Measurements from ENCODE around the gene TMPRSS11D.

TMPRSS11D gene

DNA sequence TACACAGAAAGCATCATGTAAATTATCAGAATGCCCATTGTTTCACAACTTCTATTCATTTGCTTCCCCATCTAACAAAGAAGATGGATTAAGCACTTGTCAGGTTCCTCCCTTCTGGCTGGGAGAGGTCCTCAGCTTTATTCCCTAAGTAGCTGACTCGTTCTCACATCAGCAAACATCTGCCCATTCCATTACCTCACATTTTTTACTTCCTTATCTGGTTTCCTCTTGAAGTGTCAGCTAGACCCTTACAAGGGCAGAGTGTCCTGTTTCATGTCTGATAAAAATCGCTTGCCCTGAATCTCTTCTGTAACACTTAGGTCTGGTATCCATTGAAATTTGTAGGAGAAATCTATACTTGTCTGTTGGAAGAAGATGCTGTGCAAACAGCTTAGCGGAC lies 44.7 kb upstream of the TMPRSS11D start:
- H4K8ac ChIP-seq (ENCODE audit: low read length) = no peak overlapping the region
- H3K14ac ChIP-seq (ENCODE audit: low read length in 2 of 2) = no peak overlapping the region
- no peaks in the 10 kb centered on the region for H3K79me1 ChIP-seq (replicated peaks; ENCODE audit: low read length, poor library complexity, severe bottlenecking)
- no peaks in the 10 kb centered on the region for H3K27me3 ChIP-seq (ENCODE audit: control insufficient read depth in 1 of 2, insufficient read depth in 1 of 2, low read length in 2 of 2)
- H2BK12ac ChIP-seq (ENCODE audit: low read length in 2 of 2) = no peak overlapping the region
- H3K4me1 ChIP-seq (ENCODE audit: control insufficient read depth, insufficient read depth, low read depth, low read length) = peaks cover 4% of the 10 kb centered on the region
- H3K4me3 ChIP-seq (ENCODE audit: insufficient read depth in 1 of 2, low read depth in 1 of 2, low read length in 2 of 2) = no peak overlapping the region
- H2BK15ac ChIP-seq (ENCODE audit: low read depth, poor library complexity, severe bottlenecking) = no peak overlapping the region
- WGBS = 37% methylated on average over 3 of the region's 3 CpGs
- H3K9me3 ChIP-seq (ENCODE audit: control insufficient read depth, low read length) = no peaks in the 10 kb centered on the region
- H3K27ac ChIP-seq (ENCODE audit: low read length, poor library complexity, severe bottlenecking) = no peak overlapping the region
- H3K36me3 ChIP-seq (ENCODE audit: control insufficient read depth in 1 of 2, insufficient read depth in 2 of 2, low read depth in 1 of 2, low read length in 2 of 2) = no peaks in the 10 kb centered on the region
- H3K23ac ChIP-seq (ENCODE audit: low read length in 2 of 2) = no peak overlapping the region
- no peak overlapping the region for H2AK5ac ChIP-seq (ENCODE audit: low read length, severe bottlenecking)
- no peak overlapping the region for H2BK120ac ChIP-seq (ENCODE audit: low read depth, low read length)
- no peak overlapping the region for H3K4ac ChIP-seq (ENCODE audit: low read depth in 1 of 2, low read length in 2 of 2)
- H4K91ac ChIP-seq (ENCODE audit: low read length) = no peak overlapping the region
- no peak overlapping the region for H2BK5ac ChIP-seq (ENCODE audit: low read depth, low read length, poor library complexity, severe bottlenecking)
- no peak for DNase-seq
- no peak overlapping the region for H3K4me2 ChIP-seq (ENCODE audit: low read length, poor library complexity, severe bottlenecking)
- H3K18ac ChIP-seq (ENCODE audit: low read depth in 1 of 2, low read length in 2 of 2) = no peak overlapping the region
- no peak overlapping the region for H2AFZ ChIP-seq (ENCODE audit: low read depth, low read length)
- H3K9ac ChIP-seq (ENCODE audit: low read length) = no peak overlapping the region

- Histone ChIP-seq H3K4me2 (ENCODE audit: low read length, poor library complexity, severe bottlenecking) (no peak overlapping the region), H4K8ac (ENCODE audit: low read length) (no peak overlapping the region), H3K27ac (ENCODE audit: low read length, poor library complexity, severe bottlenecking) (no peak overlapping the region), H3K4me1 (ENCODE audit: control insufficient read depth, insufficient read depth, low read depth, low read length) (peaks cover 4% of the 10 kb centered on the region), H3K18ac (ENCODE audit: low read depth in 1 of 2, low read length in 2 of 2) (peak overlapping the region in 1 of 2 experiments; percentile 52), H4K91ac (ENCODE audit: low read length) (no peak overlapping the region), H2BK15ac (ENCODE audit: low read depth, poor library complexity, severe bottlenecking) (no peak overlapping the region), H3K36me3 (ENCODE audit: control insufficient read depth in 1 of 2, insufficient read depth in 2 of 2, low read depth in 1 of 2, low read length in 2 of 2) (no peaks in the 10 kb centered on the region), H3K4me3 (ENCODE audit: insufficient read depth in 1 of 2, low read depth in 1 of 2, low read length in 2 of 2) (no peak overlapping the region), H3K23ac (ENCODE audit: low read length in 2 of 2) (no peak overlapping the region), H2BK5ac (ENCODE audit: low read depth, low read length, poor library complexity, severe bottlenecking) (no peak overlapping the region), H2BK12ac (ENCODE audit: low read length in 2 of 2) (no peak overlapping the region), H3K27me3 (ENCODE audit: control insufficient read depth in 1 of 2, insufficient read depth in 1 of 2, low read length in 2 of 2) (no peaks in the 10 kb centered on the region), H3K4ac (ENCODE audit: low read depth in 1 of 2, low read length in 2 of 2) (no peak overlapping the region), H2AFZ (ENCODE audit: low read depth, low read length) (no peak overlapping the region), H3K9me3 (ENCODE audit: control insufficient read depth, low read length) (no peaks in the 10 kb centered on the region), H2AK5ac (ENCODE audit: low read length, severe bottlenecking) (no peak overlapping the region), H3K9ac (ENCODE audit: low read length) (no peak overlapping the region), H3K79me1 (replicated peaks; ENCODE audit: low read length, poor library complexity, severe bottlenecking) (no peaks in the 10 kb centered on the region), H3K14ac (ENCODE audit: low read length in 2 of 2) (peak overlapping the region in 1 of 2 experiments; percentile 98), H2BK120ac (ENCODE audit: low read depth, low read length) (no peak overlapping the region)
- no peak for DNase-seq
- 90% methylated on average over 3 of the region's 3 CpGs for WGBS
Observed at GRCh38 chr4:67927251-67927650, 43.4 kb upstream of the TMPRSS11D start.

- WGBS = 80% methylated on average over 6 of the region's 7 CpGs
- H3K23ac ChIP-seq (ENCODE audit: low read length in 2 of 2) = no peak overlapping the region
- H3K14ac ChIP-seq (ENCODE audit: low read length in 2 of 2) = no peak overlapping the region
Observed at GRCh38 chr4:67926485-67926884, 42.7 kb upstream of the TMPRSS11D start.

DNA sequence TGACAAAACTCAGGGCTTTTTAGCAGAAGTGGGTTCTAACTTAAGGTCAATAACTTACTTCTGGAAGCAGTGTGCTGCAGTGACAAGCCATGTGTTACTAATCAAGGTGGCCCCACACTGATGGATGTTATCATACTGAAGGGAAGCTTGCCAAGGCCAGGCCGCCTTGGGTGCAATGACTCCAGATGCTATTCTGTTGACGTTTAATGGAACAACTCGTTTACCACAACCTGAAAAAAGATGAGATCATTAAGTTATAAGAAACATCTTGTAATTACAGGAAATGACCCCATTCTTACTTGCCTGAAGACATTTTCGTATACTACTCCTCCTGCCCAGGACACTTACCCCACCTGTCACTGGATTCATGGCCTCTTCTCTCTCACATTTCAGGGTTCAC lies 38.9 kb upstream of the TMPRSS11D start:
- Histone ChIP-seq H3K9ac (ENCODE audit: low read length) (no peak overlapping the region), H3K79me1 (replicated peaks; ENCODE audit: low read length, poor library complexity, severe bottlenecking) (no peaks in the 10 kb centered on the region), H2BK120ac (ENCODE audit: low read depth, low read length) (no peak overlapping the region), H3K4me2 (ENCODE audit: low read length, poor library complexity, severe bottlenecking) (no peak overlapping the region), H2BK5ac (ENCODE audit: low read depth, low read length, poor library complexity, severe bottlenecking) (no peak overlapping the region), H4K91ac (ENCODE audit: low read length) (no peak overlapping the region), H2AK5ac (ENCODE audit: low read length, severe bottlenecking) (no peak overlapping the region), H4K8ac (ENCODE audit: low read length) (no peak overlapping the region), H3K18ac (ENCODE audit: low read depth in 1 of 2, low read length in 2 of 2) (no peak overlapping the region), H3K36me3 (ENCODE audit: control insufficient read depth in 1 of 2, insufficient read depth in 2 of 2, low read depth in 1 of 2, low read length in 2 of 2) (no peaks in the 10 kb centered on the region), H2BK12ac (ENCODE audit: low read length in 2 of 2) (no peak overlapping the region), H3K9me3 (ENCODE audit: control insufficient read depth, low read length) (no peaks in the 10 kb centered on the region), H3K27ac (ENCODE audit: low read length, poor library complexity, severe bottlenecking) (no peak overlapping the region), H3K27me3 (ENCODE audit: control insufficient read depth in 1 of 2, insufficient read depth in 1 of 2, low read length in 2 of 2) (no peaks in the 10 kb centered on the region), H3K4me1 (ENCODE audit: control insufficient read depth, insufficient read depth, low read depth, low read length) (peaks cover 4% of the 10 kb centered on the region), H3K4ac (ENCODE audit: low read depth in 1 of 2, low read length in 2 of 2) (no peak overlapping the region), H2AFZ (ENCODE audit: low read depth, low read length) (no peak overlapping the region), H3K4me3 (ENCODE audit: insufficient read depth in 1 of 2, low read depth in 1 of 2, low read length in 2 of 2) (no peak overlapping the region), H3K23ac (ENCODE audit: low read length in 2 of 2) (no peak overlapping the region), H3K14ac (ENCODE audit: low read length in 2 of 2) (no peak overlapping the region), H2BK15ac (ENCODE audit: low read depth, poor library complexity, severe bottlenecking) (no peak overlapping the region)
- 66% methylated on average over 4 of the region's 4 CpGs for WGBS
- DNase-seq = no peak

More at GRCh38 chr4:67926485-67926884, 42.7 kb upstream of the TMPRSS11D start:
- H3K9me3 ChIP-seq (ENCODE audit: control insufficient read depth, low read length) = no peaks in the 10 kb centered on the region
- no peaks in the 10 kb centered on the region for H3K79me1 ChIP-seq (replicated peaks; ENCODE audit: low read length, poor library complexity, severe bottlenecking)
- H3K4me3 ChIP-seq (ENCODE audit: insufficient read depth in 1 of 2, low read depth in 1 of 2, low read length in 2 of 2) = no peak overlapping the region
- no peak for DNase-seq
- no peak overlapping the region for H2BK12ac ChIP-seq (ENCODE audit: low read length in 2 of 2)
- H3K27ac ChIP-seq (ENCODE audit: low read length, poor library complexity, severe bottlenecking) = no peak overlapping the region
- H2AK5ac ChIP-seq (ENCODE audit: low read length, severe bottlenecking) = no peak overlapping the region
- no peak overlapping the region for H3K18ac ChIP-seq (ENCODE audit: low read depth in 1 of 2, low read length in 2 of 2)
- no peak overlapping the region for H4K8ac ChIP-seq (ENCODE audit: low read length)
- no peak overlapping the region for H3K9ac ChIP-seq (ENCODE audit: low read length)
- no peak overlapping the region for H2BK120ac ChIP-seq (ENCODE audit: low read depth, low read length)
- H2BK5ac ChIP-seq (ENCODE audit: low read depth, low read length, poor library complexity, severe bottlenecking) = no peak overlapping the region
- H3K36me3 ChIP-seq (ENCODE audit: control insufficient read depth in 1 of 2, insufficient read depth in 2 of 2, low read depth in 1 of 2, low read length in 2 of 2) = no peaks in the 10 kb centered on the region
- H2BK15ac ChIP-seq (ENCODE audit: low read depth, poor library complexity, severe bottlenecking) = no peak overlapping the region
- no peak overlapping the region for H3K4me2 ChIP-seq (ENCODE audit: low read length, poor library complexity, severe bottlenecking)
- H4K91ac ChIP-seq (ENCODE audit: low read length) = no peak overlapping the region
- no peak overlapping the region for H3K4ac ChIP-seq (ENCODE audit: low read depth in 1 of 2, low read length in 2 of 2)
- peaks cover 4% of the 10 kb centered on the region for H3K4me1 ChIP-seq (ENCODE audit: control insufficient read depth, insufficient read depth, low read depth, low read length)
- no peak overlapping the region for H2AFZ ChIP-seq (ENCODE audit: low read depth, low read length)
- H3K27me3 ChIP-seq (ENCODE audit: control insufficient read depth in 1 of 2, insufficient read depth in 1 of 2, low read length in 2 of 2) = no peaks in the 10 kb centered on the region
